Left hindlimb (tissue), 1 donor: ENCODE data around the gene PKNOX2.

Source experiments
- DNase-seq: peaks from one replicate; pipeline ENCODE4 v3.0.0-alpha.2; 2018

Gene PKNOX2

DNA sequence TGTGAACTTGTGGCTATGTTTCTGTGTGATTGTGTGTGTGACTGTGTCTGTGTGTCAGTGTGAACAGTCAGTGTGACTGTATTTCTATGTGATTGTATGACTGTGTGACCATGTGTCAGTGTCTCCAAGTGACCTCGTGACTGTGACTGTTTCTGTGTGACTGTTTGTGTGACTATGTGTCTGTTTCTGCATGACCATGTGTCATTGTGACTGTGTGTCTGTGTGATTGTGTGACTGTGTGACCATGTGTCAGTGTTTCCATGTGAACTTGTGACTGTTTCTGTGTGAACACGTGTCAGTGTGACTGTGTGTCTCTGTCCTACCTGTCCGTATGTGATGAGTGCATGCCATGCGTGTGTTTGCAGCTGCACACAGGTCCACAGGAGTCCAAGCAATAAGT lies 8.8 kb upstream of the PKNOX2 start:
- DNase-seq = no peak

GRCh38 chr11:125156346-125157117 lies 8.0 kb upstream of the PKNOX2 start:
- DNase-seq = no peak

DNA sequence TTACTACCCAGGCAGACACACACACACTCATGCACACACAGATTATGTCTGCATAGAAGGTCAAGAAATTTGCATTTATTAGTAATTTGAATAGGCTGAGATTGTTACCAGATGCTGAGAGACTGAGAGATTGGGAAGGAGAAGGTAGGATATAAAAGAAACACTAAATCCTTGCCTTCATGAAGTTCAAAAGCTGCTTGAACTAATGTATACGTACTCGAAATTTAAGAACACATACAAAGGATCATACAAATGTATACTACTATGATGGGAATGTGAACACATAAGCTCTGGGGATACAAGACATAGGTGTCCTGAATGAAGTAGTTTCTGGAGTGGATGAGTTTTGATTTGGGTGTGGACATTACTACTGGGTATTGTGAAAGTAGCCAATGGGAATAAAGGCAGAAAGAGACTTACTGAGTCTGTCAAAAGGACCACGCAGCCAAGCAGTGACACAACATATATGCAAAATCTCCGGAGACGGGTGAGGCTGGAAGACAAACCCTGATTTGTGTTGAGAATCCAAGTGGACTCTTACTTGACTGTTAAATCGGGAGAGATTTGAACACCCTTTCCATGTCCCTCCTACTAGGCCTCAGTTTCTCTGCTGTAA lies 7.3 kb upstream of the PKNOX2 start:
- no peak for DNase-seq

DNA sequence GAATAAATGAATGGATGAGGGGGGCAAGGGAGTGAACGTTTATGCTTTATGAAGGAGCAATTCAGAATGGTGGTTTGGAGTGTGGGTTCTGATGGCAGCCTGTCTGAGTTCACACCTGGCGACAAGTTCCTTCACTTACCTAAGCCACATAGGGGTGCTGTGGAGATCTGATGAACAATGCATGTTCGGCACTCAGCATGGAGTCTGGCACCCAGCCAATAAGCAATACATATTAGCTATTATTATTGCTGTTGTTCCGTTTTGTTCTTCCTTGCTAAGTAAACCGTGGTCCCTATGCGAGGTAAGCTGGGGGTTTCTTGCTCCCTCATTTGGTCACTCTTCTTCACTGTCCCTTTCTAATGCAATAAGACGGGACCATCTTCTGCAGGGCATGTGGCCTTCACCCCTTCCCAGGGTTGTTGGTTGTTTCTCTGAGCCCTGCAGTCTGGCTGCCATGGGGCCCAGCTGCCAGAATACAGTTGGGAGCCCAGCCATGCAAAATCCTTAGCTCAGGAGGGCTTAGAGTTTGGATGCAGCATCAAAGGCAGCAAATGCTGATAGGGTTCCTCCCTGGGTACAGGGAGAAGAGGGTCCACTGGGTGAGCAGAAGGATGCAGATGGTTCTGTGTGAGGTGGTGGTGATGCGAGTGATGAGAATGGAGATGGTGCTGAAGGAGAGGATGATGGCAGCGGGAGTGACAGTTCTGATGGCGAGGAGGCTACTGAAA lies 6.4 kb upstream of the PKNOX2 start:
- DNase-seq = no peak

- no peak for DNase-seq
Measured at GRCh38 chr11:125162743-125163142, 1.8 kb upstream of the PKNOX2 start.

DNA sequence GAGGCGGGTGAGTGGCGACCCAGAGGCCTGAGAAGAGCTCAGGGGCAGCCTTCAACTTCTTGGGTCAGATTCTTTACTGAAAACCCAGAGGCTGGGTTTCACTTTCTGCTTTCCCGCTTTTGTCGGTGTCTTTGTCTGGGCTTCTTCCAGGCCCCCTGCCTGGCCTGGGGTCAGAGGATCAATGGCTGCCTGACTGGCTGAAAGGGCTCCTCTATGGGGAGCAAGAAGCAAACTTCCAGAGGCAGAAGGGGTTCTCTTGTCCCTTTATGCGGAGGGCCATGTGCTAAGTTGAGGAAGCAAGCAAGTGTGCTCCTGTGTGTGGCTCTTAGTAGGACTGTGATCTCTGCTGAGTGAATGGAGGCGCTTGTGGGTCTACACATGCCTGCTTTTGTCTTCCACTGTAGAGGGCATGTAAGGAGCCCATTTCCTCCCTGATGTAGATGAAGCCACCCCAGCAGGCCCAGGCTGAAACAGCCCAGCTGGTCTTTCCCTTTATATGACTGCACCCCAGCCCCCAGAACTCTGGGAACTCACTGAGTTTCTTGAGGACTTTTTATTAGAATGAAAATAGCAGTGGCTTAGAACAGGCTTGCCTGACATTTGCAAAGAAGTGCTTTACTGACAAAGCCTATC lies 1.0 kb upstream of the PKNOX2 start:
- no peak for DNase-seq

GRCh38 chr11:125164091-125164421 lies 495 bp upstream of the PKNOX2 start:
- DNase-seq = no peak

DNA sequence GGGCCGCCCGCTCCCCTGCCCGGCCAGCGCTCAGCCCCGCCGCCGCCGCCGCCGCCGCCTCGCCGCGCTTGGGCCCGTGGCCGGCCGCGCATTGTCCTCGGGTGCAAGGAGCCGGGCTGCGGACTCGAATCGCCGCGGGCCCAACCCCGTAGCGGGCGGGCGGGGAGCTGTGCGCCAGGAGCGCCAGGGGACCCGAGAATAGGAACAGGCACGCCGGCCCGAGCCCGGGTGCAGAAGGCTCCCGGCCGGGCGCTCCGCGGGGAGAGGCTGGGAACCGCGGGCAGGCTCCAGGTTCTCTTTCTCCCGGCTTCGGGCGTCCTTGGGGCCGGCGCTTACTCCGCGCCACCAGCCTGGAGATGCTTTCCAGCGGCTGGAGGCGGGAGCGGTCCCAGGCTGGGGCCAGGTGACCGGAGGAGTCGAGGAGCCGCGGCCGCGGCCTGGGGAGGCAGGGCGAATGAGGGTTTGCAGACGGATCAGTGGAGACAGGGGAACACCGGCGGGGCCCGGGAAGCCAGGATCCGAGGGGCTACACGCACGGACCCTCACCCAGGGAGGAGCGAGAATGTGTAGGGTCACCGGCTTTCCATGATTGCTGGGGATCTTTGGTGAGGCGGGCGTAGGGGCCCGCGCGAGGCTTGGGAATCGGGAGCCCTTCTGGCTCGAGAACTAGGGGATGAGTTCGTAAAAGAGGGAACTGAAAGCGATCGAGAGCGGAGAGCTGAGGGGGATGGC lies 726 bp downstream of the PKNOX2 start:
- DNase-seq = peak; percentile 65

GRCh38 chr11:125165843-125166763 lies 1.6 kb downstream of the PKNOX2 start:
- no peak for DNase-seq

GRCh38 chr11:125166764-125167291 lies 2.3 kb downstream of the PKNOX2 start:
- no peak for DNase-seq

DNA sequence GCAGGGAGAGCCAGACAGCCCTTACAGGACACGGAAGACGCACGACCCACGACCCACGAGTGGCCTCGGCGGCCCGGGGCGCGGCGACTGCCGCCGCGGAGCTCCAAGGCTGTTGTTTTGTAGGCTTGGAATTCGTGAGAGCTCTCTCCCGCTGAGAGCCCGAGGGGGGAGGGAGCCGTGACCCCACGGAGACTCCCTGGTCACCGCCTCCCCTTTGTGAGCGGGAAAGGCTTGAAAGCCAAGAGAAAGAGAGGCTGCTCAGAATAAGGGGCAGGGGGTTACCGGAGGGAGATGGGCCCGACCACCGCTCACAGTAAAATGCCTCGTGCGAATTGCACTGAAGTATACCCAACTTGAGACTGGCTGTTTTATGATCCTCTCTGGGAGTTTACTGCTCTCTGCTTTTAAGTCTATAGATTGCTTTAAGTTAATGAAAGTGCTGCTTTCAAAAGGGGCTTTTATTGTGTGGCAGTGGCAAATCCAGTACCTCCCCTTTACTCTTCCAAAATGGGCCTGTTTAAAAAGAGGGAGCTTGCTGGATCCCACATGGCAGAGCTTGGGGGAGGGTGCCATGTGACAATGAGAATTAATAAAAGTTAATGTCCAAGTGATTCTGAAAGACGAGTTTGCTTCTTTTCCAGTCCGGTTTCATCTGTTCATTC lies 2.9 kb downstream of the PKNOX2 start:
- DNase-seq = no peak

DNA sequence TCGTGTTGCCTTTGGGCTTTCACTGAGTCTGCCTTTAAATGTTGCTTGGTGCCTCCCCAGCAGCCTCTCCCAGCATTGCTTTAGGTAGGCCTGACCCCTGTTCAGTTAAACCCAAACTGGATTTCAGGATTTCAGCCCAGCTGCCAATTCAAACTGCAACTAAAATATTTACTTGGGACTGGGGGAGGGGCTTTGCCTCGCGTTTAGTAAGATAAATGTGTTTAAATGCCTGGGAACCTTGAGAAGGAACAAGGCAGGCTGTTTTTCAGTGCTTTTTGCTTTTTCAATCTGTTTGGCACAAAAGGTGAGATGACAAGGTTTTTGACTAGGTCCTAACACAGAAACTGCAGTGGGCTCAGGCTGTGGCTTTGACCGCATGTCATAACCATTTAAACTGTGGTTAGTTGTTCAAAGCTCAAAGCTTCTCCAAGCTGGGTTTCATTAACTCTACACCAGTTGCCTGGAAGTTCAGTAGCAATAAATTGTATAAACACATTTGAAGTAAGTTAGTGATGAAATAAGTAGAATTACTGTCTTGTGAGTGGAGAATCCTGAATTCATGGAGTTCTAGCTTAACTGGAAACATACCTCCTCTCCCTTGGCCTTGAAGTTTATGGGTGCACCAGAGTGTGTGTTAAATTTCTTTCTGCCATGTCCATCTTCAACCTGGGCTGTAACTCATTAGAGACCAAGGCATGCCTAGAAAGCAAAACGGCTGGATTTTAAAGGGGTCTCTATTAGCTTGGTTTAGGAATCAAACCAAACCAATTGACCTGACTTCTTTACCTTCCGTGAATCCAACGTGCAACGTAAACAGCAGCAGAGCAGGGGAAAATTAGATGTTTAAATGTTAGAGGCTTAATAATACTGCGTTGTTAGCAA lies 3.6 kb downstream of the PKNOX2 start:
- no peak for DNase-seq

DNA sequence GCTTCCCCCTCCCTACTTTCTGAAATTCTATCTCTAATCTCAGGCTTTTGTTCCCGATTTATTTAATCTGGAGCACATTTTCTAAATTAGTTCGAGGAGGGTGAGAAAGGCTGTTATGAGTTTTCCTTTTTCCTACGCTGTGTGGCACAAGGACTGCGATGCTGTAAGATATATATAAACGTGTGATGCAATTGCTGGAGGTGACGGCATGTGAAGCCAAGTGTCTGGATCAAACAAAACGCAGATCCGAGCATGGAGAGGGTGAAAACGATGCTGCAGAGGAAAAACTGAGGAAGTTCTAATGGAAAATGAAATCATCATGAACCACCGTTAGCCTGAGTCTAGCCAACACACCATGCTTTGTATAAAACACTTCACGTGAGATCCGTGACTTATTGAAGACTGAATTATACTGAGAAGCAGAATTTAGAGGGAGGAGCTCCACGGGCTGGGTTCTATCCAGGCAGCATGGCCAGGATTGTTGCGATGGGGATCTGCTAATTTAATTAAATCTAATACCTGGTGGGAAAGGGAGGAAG lies 4.4 kb downstream of the PKNOX2 start:
- DNase-seq = no peak

DNA sequence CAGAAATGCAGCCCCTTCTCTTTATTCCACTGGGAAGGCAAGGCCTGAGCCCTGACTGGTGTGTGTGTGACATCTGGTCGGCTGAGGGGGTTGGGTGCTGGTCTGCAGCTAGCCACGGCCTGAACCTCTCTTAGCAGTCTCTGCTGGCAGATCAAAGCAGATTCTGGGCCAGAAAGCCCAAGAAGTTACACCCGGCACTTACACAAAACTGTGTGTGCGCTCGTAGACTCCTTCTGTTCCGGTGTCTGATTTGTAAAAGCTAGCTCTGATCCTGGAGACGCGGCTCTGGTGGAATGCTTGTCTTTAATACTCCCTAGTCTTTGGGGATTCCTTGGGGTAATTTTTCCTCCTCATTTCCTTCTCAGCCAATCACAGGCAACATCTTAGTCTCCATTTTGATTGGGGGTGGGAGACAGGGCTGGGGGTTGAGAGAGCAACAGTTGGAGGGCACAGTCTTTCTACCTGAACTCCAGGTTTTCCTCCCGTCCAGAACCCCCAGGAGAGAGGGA lies 5.5 kb downstream of the PKNOX2 start:
- DNase-seq = no peak

DNA sequence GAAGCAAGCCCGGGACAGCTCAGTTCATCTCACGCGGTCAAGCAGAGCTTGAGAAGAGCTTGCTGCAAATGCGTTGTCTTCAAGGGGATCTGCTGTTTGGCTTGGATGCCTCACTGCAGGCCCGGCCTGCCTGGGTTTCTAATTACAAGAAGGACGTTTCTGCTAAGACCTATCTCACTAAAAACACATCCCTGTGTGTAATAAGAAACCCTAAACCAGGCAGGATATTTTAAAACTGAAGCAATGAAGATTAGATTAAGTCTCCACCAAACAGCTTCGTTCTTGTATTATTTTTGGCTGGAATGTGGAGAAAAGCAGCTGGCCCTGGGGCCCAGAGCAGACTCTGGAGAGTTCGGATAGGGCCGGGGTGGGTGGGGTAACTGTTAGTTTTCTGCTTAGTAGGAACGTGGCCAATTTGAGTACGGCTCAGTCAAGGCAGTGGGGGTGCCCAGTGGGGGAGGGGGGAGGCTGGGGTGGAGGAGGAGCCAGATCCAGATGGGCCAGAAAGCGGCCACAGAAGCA lies 6.0 kb downstream of the PKNOX2 start:
- DNase-seq = peak; percentile 87

DNA sequence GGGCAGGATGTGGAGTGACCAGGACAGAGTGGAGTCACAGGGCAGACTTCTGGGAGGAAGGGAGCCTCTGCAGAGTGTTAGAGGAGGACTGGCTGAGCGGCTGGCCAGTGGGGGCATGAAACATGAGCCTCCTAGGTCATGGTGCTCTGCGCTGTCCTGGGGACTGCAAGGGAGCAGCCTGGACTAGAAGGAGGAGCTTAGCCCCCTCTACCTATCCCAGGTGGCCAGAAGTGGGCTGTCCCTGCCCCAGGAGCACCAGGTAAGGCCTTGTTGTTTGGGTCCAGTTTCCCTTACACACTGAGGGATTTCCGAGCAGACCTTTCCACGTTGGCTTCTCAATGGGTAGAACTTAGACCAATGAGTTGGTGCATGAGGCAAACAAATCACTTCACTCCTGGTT lies 7.4 kb downstream of the PKNOX2 start:
- DNase-seq = no peak

DNA sequence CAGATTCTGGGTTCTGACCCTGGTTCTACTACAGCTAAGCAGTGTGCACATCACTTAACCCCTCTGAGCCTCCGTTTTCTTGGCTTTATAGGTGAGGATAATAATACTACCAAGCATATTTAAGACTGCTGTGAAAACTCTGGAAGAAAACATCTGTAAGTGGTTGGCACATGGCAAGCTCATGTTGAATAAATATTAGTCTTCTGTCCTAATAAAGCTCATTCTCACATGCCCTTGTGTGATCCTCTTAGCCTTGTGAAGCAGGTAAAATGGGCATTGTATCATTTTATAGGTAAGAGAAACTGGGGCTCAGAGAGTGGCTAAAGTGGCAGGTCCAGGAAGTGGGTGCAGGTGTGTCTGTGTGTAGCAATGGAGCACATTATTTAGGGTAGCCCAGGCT lies 8.5 kb downstream of the PKNOX2 start:
- DNase-seq = no peak

GRCh38 chr11:125173556-125173955 lies 9.0 kb downstream of the PKNOX2 start:
- no peak for DNase-seq

DNA sequence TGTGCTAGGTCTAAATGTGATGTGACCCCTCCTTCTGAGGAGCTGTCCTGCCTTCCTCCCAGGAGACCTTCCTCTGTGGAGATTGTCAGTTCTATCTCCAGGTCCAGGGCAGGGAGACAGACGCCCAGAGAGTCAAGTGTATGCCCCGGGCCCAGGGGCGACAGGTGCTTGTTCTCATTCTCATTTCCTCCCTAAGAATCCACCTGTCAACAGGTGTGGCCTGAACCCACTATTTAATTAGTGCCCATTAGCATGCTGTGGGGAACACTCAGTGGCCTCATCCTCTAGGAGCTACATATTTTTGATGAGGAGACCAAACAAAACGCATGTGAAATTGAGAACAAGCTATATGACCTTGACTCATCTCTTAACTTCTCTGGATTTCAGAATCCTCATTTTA lies 9.5 kb downstream of the PKNOX2 start:
- DNase-seq = no peak
